NCI-H2196 treated with DMSO at 0.1 percent for 48 hours (cell line): ENCODE data around the gene PHETA1.
"Not testable (repeated sequence)": the region's sequence is repeated elsewhere in the genome, so short reads cannot be mapped to it uniquely, and the experiment has no call there.

Experiments
- DNase-seq: peaks from one replicate; lab custom pipeline; 2025; ENCODE audit not compliant: unreplicated experiment; lab: John Stamatoyannopoulos, UW

The PHETA1 gene

GRCh38 chr12:111373231-111373630 lies 4.3 kb upstream of the PHETA1 start:
- not testable (repeated sequence) for DNase-seq

GRCh38 chr12:111369496-111370220 lies 763 bp upstream of the PHETA1 start:
- DNase-seq: no peak

GRCh38 chr12:111368291-111368787 lies 556 bp downstream of the PHETA1 start:
- DNase-seq: no peak

GRCh38 chr12:111367661-111368221 lies 1.2 kb downstream of the PHETA1 start:
- no peak for DNase-seq

DNA sequence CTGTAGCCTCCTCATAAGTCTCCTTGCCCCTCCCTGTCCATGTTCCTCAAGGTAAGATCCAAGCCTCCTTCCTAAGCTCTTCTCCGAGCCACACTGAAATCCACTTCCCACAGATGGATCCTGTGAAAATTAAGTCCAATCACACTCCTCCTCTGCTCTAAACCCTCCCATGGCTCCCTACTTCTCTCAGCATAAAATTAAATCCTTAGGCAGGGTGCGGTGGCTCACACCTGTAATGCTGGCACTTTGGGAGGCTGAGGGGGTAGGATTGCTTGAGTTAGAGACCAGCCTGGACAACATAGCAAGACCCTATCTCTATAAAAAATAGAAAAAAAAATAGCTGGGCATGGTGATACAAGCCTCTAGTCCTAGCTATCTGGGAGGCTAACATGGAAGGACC lies 2.3 kb downstream of the PHETA1 start:
- no peak for DNase-seq

GRCh38 chr12:111366075-111366474 lies 2.8 kb downstream of the PHETA1 start:
- no peak for DNase-seq

GRCh38 chr12:111363578-111363977 lies 5.3 kb downstream of the PHETA1 start:
- no peak for DNase-seq

GRCh38 chr12:111362687-111363475 lies 6.0 kb downstream of the PHETA1 start:
- DNase-seq: no peak

GRCh38 chr12:111361717-111362576 lies 6.9 kb downstream of the PHETA1 start:
- DNase-seq: no peak

DNA sequence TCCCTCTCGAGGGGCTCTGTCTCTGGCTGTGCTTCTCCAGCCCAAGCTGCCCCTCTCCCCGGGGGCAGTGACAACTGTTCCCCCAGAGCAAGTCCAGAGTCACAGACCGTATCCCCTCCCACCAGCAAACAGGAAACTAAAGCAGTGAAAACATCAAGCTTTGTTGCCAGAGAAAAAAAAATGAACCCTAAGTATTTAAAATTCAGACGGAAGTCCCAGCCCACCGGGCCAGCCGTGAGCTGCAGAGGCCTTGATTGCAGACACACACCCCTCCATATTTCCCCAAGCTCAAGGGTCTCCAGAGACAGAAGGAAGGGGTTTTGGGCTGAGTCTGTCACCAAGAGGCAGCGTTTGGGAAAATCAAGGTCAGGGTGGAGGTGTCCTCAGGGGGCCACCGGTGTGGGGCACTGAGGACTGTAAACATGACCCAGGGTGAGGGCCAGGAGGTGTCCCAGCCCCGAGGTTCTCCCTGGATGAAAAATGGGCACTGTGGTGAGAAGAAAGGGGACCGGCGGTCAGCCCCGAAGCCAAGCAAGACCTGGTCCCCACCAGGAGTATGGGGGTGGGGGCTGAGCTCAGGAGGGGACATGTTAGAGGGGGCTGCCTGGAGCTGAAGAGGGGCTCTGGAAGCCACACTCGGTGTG lies 7.7 kb downstream of the PHETA1 start:
- no peak for DNase-seq

DNA sequence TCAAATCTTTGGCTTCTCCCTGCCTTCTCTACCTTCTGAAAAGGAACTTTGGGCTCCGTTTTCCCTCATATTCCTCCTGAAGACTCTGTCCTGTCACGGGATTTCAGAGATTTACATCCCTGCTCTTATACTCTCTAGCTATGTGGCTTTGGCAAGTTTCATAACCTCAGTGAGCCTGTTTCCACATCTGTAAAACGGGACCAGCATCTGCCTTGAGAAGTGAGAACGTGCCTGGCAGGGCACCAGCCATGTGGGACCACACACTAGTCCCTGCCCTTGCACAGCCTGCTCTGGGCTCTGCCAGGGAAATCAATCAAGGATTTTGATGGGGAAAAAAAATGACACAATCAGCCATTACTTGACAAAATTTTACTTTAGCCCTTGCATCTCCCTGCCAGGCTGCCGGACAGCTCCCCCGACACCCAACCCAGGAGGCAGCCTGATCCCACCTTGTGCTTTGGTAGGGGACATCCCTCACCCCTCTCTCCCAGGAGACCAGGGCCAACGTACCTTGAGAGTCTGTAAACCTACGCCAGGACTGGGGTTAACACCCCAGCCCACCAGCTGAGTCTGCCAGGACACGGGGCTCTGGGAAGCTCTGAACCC lies 8.5 kb downstream of the PHETA1 start:
- DNase-seq: no peak

DNA sequence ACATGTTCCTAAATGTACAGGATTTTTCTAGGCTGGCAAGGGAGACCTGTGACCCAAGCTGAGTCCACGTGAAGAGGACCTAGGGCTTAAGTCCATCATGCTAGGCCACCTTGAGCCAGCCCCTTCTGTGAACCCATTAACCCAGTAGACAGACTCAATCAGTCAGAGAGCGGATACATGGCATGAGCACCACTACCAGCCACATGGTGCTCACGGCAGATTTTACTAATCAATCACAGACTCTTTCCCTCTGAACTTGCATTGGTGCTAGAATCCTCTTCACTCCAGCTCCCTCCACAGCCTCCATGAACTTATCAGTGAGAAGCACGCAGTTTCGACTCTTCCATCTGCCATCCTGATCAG lies 9.0 kb downstream of the PHETA1 start:
- DNase-seq: no peak

DNA sequence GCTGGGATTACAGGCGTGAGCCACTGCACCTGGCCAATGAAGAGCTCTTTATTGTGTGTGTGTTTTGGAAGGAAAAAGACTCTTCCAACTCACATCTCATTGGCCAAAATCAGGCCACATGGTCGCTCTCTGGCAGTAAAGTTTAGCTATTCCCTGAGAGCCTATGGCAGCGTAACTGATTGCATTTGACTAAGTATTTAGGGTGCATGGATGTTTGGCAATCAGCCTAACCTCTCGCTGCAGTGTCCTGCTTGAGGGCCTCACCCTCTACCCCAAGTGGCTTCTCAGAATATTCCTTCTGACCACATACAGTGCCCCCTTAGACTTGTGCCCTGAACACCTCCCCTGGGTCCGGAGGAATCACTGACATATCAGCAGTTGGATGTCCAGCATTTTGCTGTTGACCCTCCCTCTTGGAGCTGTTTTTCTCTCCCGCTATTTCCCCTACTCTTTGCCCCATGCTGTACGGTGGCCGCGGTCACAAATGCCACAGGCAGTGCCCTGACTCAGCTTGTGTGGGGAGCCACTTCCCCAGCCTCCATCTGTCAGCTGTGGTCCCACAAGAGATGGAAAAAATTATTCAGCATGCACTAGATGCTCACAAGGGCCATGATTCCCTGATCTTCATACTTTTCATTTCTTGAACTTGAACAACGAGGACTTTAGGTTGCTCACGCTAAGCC lies 9.5 kb downstream of the PHETA1 start:
- no peak for DNase-seq

DNA sequence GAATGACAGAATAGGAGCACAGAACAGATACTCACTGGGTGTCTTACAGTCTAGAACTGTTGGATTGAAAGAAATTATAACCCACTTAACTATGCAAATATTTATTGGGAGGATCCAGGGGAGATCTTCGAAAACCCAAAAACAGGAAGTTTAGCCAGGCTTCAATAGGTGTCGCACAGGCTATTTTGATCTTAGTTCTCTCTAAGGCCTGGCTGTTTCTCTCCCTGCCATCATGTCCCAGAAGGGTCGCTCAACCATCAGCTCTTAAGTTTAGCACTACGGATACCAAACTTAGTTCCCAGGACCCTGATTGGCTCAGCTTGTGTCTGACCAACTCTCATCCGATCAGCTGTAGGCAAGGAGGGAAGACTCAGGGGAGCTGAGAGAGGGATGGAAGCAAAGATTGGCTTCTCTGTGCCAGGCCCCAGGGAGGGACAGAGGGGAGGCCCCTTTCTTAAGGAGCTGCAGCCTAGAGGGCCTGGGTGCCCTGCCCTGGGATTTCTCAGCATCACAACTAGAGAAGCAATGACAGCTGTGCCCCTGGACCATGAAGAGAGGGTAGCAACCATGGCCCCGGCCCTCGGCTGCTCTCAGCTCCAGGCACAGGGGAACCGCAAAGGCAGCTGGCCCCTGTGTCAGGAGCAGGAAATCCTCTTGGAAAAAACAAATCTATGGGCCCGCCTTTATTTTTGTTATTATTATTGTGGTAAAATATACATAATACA lies 13.5 kb downstream of the PHETA1 start:
- no peak for DNase-seq

- DNase-seq: no peak
These were observed 14.4 kb downstream of the PHETA1 start for GRCh38 chr12:111354511-111354910.

- DNase-seq: no peak
These were observed 15.1 kb downstream of the PHETA1 start for GRCh38 chr12:111353603-111354295.

DNA sequence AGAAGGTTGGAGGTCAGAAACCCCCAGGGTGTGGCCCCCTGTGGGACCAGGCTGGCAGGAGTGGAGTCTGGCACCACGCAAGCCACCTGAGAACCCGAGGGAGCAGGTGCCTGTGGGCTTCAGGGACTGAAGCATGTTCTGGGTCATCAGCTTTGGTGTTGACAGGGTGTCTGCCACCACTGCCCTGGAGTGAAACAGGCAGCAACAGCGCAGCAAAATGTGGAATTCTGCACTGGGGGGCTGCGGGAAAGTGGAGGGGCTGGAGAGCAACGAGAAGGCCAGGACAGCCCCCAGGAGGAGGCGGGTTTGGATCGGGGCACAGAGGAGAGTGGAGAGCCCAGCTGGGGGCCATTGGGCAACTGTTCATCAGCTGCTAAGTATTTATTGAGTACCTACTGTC lies 15.9 kb downstream of the PHETA1 start:
- DNase-seq: no peak

- DNase-seq: no peak
These were observed 16.4 kb downstream of the PHETA1 start for GRCh38 chr12:111352296-111352993.
